ENCODE data around the gene MYO3B.

Gene MYO3B

DNA sequence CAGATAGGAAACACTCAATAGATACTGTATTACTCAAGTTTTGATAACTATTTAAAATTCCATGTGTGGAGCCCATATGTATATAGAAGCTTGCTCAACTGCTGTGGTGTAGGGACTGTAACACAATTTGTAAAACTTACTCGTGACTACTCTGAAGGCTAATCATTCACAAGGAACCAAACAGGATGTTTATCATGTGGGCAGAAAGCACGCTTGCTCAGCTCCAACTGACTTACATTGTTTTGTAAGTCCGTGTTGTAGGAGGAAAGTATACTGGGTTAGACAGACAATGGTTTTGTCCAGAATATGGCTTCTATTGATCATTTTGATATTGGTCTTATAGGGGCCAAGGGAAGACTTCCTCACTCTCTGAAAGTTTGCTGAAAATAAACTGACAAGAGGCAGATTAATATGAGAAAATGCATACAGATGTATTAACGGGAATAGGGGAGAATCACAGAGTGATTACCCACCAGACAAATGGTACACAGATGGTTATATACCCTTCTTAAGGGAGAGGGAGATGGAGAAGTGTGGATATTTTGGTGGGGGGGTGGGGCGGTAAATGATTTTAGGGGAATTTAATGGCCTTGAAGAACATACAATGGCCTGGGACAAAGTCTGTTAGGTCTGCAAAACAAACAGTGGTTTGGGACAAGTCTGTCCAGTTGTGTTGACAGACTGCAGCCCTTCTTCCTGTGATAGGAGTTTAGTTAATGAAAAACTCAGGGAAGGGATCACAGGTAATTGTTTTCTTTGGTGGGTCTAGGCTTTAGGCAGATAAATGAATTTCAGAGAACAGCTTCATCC is 277.9 kb downstream of the MYO3B start:
- Histone ChIP-seq H3F3A (ENCODE audit: control insufficient read depth, insufficient read depth) (no peaks in the 10 kb centered on the region), H3K79me2 (ENCODE audit: control insufficient read depth, low read length) (no peaks in the 10 kb centered on the region), H3K4me3 (ENCODE audit: low read length) (no peak overlapping the region), H3K4me1 (ENCODE audit: control insufficient read depth, low read length) (no peaks in the 10 kb centered on the region), H3K9me2 (replicated peaks; ENCODE audit: control insufficient read depth, low read length) (no peaks in the 10 kb centered on the region), H3K27ac (ENCODE audit: low read depth, low read length) (no peak overlapping the region), H3K9me3 (ENCODE audit: control insufficient read depth, insufficient read depth, low read length) (no peaks in the 10 kb centered on the region), H3K36me3 (ENCODE audit: control insufficient read depth, low read length) (no peaks in the 10 kb centered on the region), H4K20me1 (ENCODE audit: control insufficient read depth, insufficient read depth, low read depth, low read length) (no peaks in the 10 kb centered on the region), H3K27me3 (ENCODE audit: control insufficient read depth, low read length) (no peaks in the 10 kb centered on the region), H3K4me2 (ENCODE audit: low read length) (no peak overlapping the region)
- TF ChIP-seq, protein P1, sequence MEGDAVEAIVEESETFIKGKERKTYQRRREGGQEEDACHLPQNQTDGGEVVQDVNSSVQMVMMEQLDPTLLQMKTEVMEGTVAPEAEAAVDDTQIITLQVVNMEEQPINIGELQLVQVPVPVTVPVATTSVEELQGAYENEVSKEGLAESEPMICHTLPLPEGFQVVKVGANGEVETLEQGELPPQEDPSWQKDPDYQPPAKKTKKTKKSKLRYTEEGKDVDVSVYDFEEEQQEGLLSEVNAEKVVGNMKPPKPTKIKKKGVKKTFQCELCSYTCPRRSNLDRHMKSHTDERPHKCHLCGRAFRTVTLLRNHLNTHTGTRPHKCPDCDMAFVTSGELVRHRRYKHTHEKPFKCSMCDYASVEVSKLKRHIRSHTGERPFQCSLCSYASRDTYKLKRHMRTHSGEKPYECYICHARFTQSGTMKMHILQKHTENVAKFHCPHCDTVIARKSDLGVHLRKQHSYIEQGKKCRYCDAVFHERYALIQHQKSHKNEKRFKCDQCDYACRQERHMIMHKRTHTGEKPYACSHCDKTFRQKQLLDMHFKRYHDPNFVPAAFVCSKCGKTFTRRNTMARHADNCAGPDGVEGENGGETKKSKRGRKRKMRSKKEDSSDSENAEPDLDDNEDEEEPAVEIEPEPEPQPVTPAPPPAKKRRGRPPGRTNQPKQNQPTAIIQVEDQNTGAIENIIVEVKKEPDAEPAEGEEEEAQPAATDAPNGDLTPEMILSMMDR (IDR thresholded peaks at IDR 0.05; ENCODE audit: low read depth, low read length, poor library complexity, severe bottlenecking) = no peak
- no peak for TF ChIP-seq EZH2phosphoT487 (IDR thresholded peaks at IDR 0.05; ENCODE audit: borderline replicate concordance, low read length)

DNA sequence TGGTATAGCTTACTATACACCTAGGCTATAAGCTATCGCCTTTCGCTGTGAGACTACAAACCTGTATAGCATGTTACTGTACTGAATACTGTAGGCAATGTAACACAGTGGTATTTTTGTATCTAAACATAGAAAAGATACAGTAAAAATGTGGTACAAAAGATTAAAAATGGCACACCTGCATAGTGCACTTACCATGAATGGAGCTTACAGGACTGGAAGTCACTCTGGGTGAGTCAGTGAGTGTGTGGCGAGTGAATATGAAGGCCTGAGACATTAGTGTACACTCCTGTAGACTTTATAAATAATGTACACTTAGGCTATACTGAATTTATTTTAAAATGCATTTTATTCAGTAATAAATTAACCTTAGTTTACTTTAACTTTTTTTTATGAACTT is 279.0 kb downstream of the MYO3B start:
- no peaks in the 10 kb centered on the region for H3K27me3 ChIP-seq (ENCODE audit: control insufficient read depth, low read length)
- no peaks in the 10 kb centered on the region for H3K9me2 ChIP-seq (replicated peaks; ENCODE audit: control insufficient read depth, low read length)
- H3K36me3 ChIP-seq (ENCODE audit: control insufficient read depth, low read length) = no peaks in the 10 kb centered on the region
- H3K9me3 ChIP-seq (ENCODE audit: control insufficient read depth, insufficient read depth, low read length) = no peaks in the 10 kb centered on the region
- H4K20me1 ChIP-seq (ENCODE audit: control insufficient read depth, insufficient read depth, low read depth, low read length) = no peaks in the 10 kb centered on the region
- H3K79me2 ChIP-seq (ENCODE audit: control insufficient read depth, low read length) = no peaks in the 10 kb centered on the region
- H3K27ac ChIP-seq (ENCODE audit: low read depth, low read length) = no peak overlapping the region
- no peak overlapping the region for H3K4me3 ChIP-seq (ENCODE audit: low read length)
- no peaks in the 10 kb centered on the region for H3F3A ChIP-seq (ENCODE audit: control insufficient read depth, insufficient read depth)
- no peak overlapping the region for H3K4me2 ChIP-seq (ENCODE audit: low read length)
- no peak for TF ChIP-seq EZH2phosphoT487 (IDR thresholded peaks at IDR 0.05; ENCODE audit: borderline replicate concordance, low read length)
- TF ChIP-seq, protein P1 (IDR thresholded peaks at IDR 0.05; ENCODE audit: low read depth, low read length, poor library complexity, severe bottlenecking) = no peak
- no peaks in the 10 kb centered on the region for H3K4me1 ChIP-seq (ENCODE audit: control insufficient read depth, low read length)

DNA sequence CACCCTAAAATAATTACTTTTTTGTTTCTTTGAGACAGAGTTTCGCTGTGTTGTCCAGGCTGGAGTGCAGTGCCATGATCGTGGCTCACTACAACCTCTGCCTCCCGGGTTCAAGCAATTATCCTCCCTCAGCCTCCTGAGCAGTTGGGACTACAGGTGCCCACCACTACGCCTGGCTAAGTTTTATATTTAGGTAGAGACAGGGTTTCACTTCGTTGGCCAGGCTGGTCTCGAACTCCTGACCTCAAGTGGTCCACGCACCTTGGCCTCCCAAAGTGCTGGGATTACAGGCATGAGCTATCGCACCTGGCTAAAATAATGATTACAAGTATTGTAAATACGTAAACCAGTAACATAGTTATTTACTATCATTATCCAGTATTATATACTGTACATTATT is 279.8 kb downstream of the MYO3B start:
- Histone ChIP-seq H3F3A (ENCODE audit: control insufficient read depth, insufficient read depth) (no peaks in the 10 kb centered on the region), H3K27me3 (ENCODE audit: control insufficient read depth, low read length) (no peaks in the 10 kb centered on the region), H3K9me2 (replicated peaks; ENCODE audit: control insufficient read depth, low read length) (no peaks in the 10 kb centered on the region), H3K4me2 (ENCODE audit: low read length) (no peak overlapping the region), H3K27ac (ENCODE audit: low read depth, low read length) (no peak overlapping the region), H3K79me2 (ENCODE audit: control insufficient read depth, low read length) (no peaks in the 10 kb centered on the region), H3K9me3 (ENCODE audit: control insufficient read depth, insufficient read depth, low read length) (no peaks in the 10 kb centered on the region), H3K36me3 (ENCODE audit: control insufficient read depth, low read length) (no peaks in the 10 kb centered on the region), H3K4me3 (ENCODE audit: low read length) (no peak overlapping the region), H4K20me1 (ENCODE audit: control insufficient read depth, insufficient read depth, low read depth, low read length) (no peaks in the 10 kb centered on the region), H3K4me1 (ENCODE audit: control insufficient read depth, low read length) (no peaks in the 10 kb centered on the region)
- TF ChIP-seq, protein P1 (IDR thresholded peaks at IDR 0.05; ENCODE audit: low read depth, low read length, poor library complexity, severe bottlenecking) = no peak
- TF ChIP-seq EZH2phosphoT487 (IDR thresholded peaks at IDR 0.05; ENCODE audit: borderline replicate concordance, low read length) = no peak

Data from DOHH2 (cell line).